NB4 (cell line): ENCODE data around the gene MYH6.

ENCODE experiments used
- DNase-seq: peaks from one replicate; pipeline ENCODE4 v3.0.0; 2010; ENCODE audit warnings: low read depth
- H3K4me3 ChIP-seq: one replicate; pipeline ENCODE4 v1.5.1; 2011; ENCODE audit warnings: mild to moderate bottlenecking, low read depth, low read length, moderate library complexity
- MYC ChIP-seq: IDR thresholded peaks from 2 replicates; pipeline ENCODE4 v1.6.1; 2011; ENCODE audit warnings: low read depth, low read length
- POLR2A ChIP-seq: IDR thresholded peaks from 2 replicates; pipeline ENCODE4 v1.6.1; 2011; ENCODE audit warnings: mild to moderate bottlenecking; ENCODE audit not compliant: insufficient read length; ENCODE audit errors: extremely low read depth
- TF ChIP-seq, protein P1 (sequence below): IDR thresholded peaks from 2 replicates; pipeline ENCODE4 v1.6.1; 2011; ENCODE audit warnings: low read depth, low read length
- TF ChIP-seq, protein P2 (sequence below): IDR thresholded peaks from one replicate; pipeline ENCODE4 v1.5.1; 2012; ENCODE audit warnings: low read depth, low read length

Gene MYH6

DNA sequence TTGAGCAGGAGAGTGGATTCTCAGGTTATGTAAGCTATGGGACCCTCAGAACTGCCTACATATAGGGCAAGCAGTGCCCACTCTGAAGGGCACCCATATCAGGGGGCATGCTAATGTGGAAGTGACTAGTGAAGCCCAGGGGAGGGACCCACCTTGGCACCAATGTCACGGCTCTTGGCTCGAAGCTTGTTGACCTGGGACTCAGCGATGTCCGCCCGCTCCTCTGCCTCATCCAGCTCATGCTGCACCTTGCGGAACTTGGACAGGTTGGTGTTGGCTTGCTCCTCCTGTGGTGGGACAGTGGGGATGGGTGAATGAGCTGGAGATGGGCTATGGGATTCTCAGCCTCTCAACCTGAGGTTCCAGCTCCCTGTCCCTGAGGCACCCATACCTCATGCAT is 25.8 kb downstream of the MYH6 start:
- no peak overlapping the region for H3K4me3 ChIP-seq
- TF ChIP-seq MYC (no peak), POLR2A (no peak)
- TF ChIP-seq, protein P1, sequence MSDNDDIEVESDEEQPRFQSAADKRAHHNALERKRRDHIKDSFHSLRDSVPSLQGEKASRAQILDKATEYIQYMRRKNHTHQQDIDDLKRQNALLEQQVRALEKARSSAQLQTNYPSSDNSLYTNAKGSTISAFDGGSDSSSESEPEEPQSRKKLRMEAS: no peak
- TF ChIP-seq, protein P2, sequence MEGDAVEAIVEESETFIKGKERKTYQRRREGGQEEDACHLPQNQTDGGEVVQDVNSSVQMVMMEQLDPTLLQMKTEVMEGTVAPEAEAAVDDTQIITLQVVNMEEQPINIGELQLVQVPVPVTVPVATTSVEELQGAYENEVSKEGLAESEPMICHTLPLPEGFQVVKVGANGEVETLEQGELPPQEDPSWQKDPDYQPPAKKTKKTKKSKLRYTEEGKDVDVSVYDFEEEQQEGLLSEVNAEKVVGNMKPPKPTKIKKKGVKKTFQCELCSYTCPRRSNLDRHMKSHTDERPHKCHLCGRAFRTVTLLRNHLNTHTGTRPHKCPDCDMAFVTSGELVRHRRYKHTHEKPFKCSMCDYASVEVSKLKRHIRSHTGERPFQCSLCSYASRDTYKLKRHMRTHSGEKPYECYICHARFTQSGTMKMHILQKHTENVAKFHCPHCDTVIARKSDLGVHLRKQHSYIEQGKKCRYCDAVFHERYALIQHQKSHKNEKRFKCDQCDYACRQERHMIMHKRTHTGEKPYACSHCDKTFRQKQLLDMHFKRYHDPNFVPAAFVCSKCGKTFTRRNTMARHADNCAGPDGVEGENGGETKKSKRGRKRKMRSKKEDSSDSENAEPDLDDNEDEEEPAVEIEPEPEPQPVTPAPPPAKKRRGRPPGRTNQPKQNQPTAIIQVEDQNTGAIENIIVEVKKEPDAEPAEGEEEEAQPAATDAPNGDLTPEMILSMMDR: no peak
- DNase-seq: no peak

DNA sequence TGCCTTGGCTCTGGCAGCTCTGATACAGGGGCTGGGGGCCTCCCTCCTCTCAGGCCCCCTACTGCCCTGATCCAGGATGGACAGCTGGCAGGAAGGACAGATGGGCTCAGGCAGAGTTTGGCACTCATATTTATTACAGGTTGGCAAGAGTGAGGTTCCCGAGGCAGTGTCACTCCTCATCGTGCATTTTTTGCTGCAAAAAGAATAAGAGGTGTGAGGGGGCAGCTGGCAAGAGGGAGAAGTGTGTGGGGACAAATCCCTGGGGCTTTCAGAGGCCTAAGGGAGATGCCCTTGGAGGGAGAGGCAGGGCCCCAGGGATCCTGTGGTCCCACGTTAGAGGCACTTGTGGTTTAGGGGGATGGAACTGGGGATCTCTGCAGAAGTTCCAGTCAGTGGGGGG is 26.2 kb downstream of the MYH6 start:
- no peak for TF ChIP-seq POLR2A
- TF ChIP-seq MYC: no peak
- TF ChIP-seq, protein P1: no peak
- TF ChIP-seq, protein P2: no peak
- DNase-seq: peak; percentile 41
- no peak overlapping the region for H3K4me3 ChIP-seq

DNA sequence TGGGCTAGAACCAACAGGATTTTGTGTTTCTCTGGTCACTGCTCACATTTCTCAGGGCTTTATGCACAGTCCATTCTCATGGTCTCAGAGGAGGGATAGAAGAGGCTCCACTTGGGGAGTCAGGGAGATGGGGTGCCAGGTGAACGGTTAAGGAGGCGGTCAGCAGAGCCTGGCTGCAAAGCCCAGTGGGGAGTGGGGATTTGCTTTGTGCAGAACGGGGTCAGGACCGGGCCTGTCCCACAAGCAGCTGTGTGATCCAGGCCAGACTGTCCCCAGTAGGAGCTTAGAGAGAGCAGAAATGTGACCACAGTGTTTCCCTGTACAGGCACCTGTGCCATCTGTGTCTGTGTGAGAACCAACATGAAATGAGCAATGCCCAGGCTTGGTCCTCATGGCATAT is 27.1 kb downstream of the MYH6 start:
- H3K4me3 ChIP-seq: no peak overlapping the region
- TF ChIP-seq MYC: no peak
- TF ChIP-seq, protein P1: no peak
- TF ChIP-seq, protein P2: no peak
- TF ChIP-seq POLR2A: no peak
- DNase-seq: no peak

DNA sequence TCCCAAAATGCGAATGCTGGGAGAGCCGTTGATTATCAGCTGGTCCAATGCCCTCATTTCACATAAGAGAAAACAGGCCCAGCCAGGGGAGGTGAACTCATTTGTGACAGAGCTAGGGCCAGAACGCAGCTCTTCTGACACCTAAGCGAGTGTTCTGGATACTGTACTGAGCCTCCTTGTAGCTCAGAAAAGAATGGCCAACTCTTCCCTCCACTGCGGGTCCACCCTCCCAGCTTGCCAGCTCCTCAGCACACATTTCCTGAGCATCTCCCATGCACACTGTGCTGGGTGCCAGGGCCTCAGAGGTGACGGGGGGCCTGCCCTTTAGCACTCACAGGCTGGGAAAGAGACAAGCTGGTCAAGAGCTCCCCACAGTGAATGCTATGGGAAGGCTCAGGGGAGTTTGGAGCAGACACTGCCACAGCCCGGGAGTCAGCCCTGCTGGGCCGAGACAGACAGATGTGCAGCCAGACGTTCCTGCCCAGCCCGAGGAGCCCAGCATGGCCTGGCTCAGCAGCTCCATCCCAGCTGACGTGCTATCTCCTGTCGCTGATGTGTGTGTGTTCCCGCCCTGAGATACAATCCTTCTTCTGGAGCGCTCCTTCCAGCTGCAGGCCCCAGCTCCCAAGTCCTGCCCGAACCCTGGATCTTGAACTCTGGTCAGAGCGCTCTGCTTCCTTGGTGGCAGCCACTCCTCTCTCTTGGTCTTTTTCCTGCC is 27.7 kb downstream of the MYH6 start:
- TF ChIP-seq POLR2A (no peak), MYC (no peak)
- TF ChIP-seq, protein P2: no peak
- TF ChIP-seq, protein P1: no peak

DNA sequence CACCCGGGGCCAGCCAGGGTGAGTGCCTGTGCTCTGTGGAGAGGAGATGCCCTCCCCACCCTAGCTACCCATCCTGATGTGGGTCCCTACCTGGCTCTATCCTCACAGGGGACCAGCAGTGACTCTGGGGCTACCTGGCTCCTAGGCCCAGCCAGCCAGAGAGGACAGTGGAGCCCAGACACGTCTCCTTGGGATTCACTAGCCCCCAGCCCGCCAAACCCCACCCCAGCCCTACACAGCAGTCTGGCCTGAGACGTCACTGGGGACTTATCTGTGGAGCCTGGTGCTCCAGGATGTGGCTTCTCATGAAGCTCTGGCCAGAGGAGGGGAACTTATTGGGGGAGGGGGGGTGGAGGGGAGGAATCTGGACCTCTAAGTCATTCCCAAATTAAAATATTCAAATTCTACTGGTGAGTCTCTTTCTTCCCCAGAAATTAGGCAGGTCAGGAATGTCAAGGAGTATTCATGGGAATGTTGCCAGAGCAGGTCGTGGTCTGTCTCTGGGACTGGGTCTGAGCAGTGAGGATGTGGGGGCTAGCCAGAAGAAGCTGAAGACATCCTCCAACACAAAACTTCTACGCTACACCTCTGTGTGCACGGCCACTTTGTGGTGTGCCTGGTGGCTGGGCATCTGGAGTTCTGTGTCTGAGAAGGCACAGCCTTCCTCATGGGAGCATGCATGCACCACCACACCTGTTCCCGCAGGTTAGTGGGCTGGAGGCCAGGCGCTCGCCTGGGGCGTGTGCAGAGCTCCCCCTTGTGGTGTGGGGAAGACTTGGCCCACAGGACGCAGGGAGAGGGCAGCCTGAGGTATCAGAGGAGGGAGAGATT is 28.5 kb downstream of the MYH6 start:
- DNase-seq: peak; percentile 37
- TF ChIP-seq, protein P1: 0 out of 2 replicates have a peak, but pooled peaks have one; percentile 14
- TF ChIP-seq, protein P2: peak; percentile 95
- TF ChIP-seq POLR2A (no peak), MYC (no peak)
- H3K4me3 ChIP-seq: no peak overlapping the region

More for the DNA sequence above, 27.7 kb downstream of the MYH6 start:
- DNase-seq: no peak
- no peak overlapping the region for H3K4me3 ChIP-seq
